PC-9 (cell line): Measurements from ENCODE around the gene SOX5. TPM values are rescaled to one million over a fixed set of nuclear protein-coding genes. Genes with fewer than 3 reads are reported as not detected.

Experiments used
- BruUV-seq: library from RNA; stranded (reverse); fragments of 400-500 nt; replicated peaks from 2 replicates; lab custom pipeline; 2021; lab: Mats Ljungman, UMichigan
- CTCF ChIA-PET: fragments of 300-600 bp; sonication (Branson Sonifier 250); formaldehyde crosslinking; loops from one replicate; lab custom pipeline; 2022; ENCODE audit warnings: antibody characterized with exemption; lab: Charles Lee
- POLR2A ChIA-PET: fragments of 300-600 bp; sonication (Branson Sonifier 250); formaldehyde crosslinking; loops from one replicate; lab custom pipeline; 2022; ENCODE audit warnings: antibody characterized with exemption; ENCODE audit not compliant: unreplicated experiment; lab: Charles Lee
- DNase-seq, 2 experiments: peaks; one replicate each; pipeline versions ENCODE4 v3.0.0 to v3.0.0-alpha.2; 2015 to 2022; ENCODE audit warnings: mixed read lengths in 1 of 2
- H2AFZ ChIP-seq: fragments of 200-600 bp; sonication (generic); 2 replicates; pipeline ENCODE4 v1.8.1; 2017; ENCODE audit warnings: antibody characterized with exemption
- H3F3A ChIP-seq: fragments of 200-600 bp; sonication (generic); 2 replicates; pipeline ENCODE4 v1.8.1; 2017; ENCODE audit warnings: antibody characterized with exemption, mild to moderate bottlenecking, low read depth; ENCODE audit not compliant: insufficient read depth
- H3K27ac ChIP-seq: fragments of 200-600 bp; sonication (generic); 2 replicates; pipeline ENCODE4 v1.6.1; 2016; ENCODE audit warnings: mixed run types
- H3K27me3 ChIP-seq: fragments of 200-600 bp; sonication (generic); 2 replicates; pipeline ENCODE4 v1.6.1; 2016; ENCODE audit warnings: low read depth, mixed run types; ENCODE audit not compliant: insufficient read depth
- H3K36me3 ChIP-seq: fragments of 200-600 bp; sonication (generic); 2 replicates; pipeline ENCODE4 v1.6.1; 2016; ENCODE audit warnings: low read depth, mixed run types
- H3K4me1 ChIP-seq: fragments of 200-600 bp; sonication (generic); replicated peaks from 2 replicates; pipeline ENCODE4 v1.6.1; 2016; ENCODE audit warnings: mixed run types; ENCODE audit not compliant: insufficient read depth
- H3K4me2 ChIP-seq: fragments of 200-600 bp; sonication (generic); 2 replicates; pipeline ENCODE4 v1.6.1; 2017; ENCODE audit warnings: mixed run types
- H3K4me3 ChIP-seq: fragments of 200-600 bp; sonication (generic); 2 replicates; pipeline ENCODE4 v1.6.1; 2016; ENCODE audit warnings: mixed run types
- H3K79me2 ChIP-seq: fragments of 200-600 bp; sonication (generic); 2 replicates; pipeline ENCODE4 v1.6.1; 2017; ENCODE audit warnings: low read depth, mixed run types
- H3K9me2 ChIP-seq: fragments of 200-600 bp; sonication (generic); 2 replicates; pipeline ENCODE4 v1.8.1; 2017; ENCODE audit warnings: mild to moderate bottlenecking; ENCODE audit not compliant: insufficient read depth
- H3K9me3 ChIP-seq: fragments of 200-600 bp; sonication (generic); 2 replicates; pipeline ENCODE4 v1.8.1; 2016; ENCODE audit warnings: low read depth; ENCODE audit not compliant: insufficient read depth
- H4K20me1 ChIP-seq: fragments of 200-600 bp; sonication (generic); 2 replicates; pipeline ENCODE4 v1.8.1; 2017; ENCODE audit not compliant: insufficient read depth
- EZH2 ChIP-seq: fragments of 200-600 bp; sonication (generic); IDR thresholded peaks from 2 replicates; pipeline ENCODE4 v1.8.0; 2017; ENCODE audit warnings: antibody characterized with exemption, low read depth
- intact Hi-C: fragments of 100-400 bp; cut with micrococcal nuclease; formaldehyde crosslinking; loops from one replicate; pipeline ENCODE4 v1.10.0; 2022; ENCODE audit not compliant: unreplicated experiment
- total RNA-seq: library from RNA; stranded (reverse); gene quantifications from 2 replicates; pipeline ENCODE4 v1.2.3, GENCODE V29; 2021
- TF ChIP-seq, protein P1 (sequence below): fragments of 200-600 bp; sonication (generic); conservative IDR thresholded peaks from 2 replicates; pipeline ENCODE4 v1.6.1; 2017; ENCODE audit warnings: mixed run types, antibody characterized with exemption, mild to moderate bottlenecking, moderate library complexity

SOX5 gene
- total RNA-seq, 1 experiment from 2014 or later: not detected

DNA sequence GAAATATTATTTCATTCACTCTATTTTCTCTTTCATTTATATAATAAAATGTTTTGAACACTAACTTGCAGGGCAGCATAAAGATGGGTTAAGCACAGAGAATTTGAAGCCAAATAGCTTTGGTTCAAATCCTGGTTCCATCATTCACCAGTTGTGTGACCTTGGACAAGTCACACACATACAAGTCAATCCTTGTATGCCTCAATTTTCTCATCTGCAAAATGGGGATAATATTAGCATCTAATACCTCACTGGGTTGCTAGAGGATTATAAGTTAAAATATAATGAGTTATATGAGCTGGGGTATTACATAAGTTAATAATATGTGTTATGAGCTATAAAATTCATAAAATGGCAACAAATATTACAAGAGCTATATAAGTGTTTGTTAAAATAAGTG lies 94.9 kb downstream of the SOX5 start:
- Histone ChIP-seq H3K36me3 (no peaks in the 10 kb centered on the region), H3K27ac (no peak overlapping the region), H3K27me3 (0 out of 2 replicates have a peak, but pooled peaks cover 3% of the 10 kb centered on the region), H3K9me3 (0 out of 2 replicates have a peak, but pooled peaks cover 2% of the 10 kb centered on the region), H3K4me1 (no peaks in the 10 kb centered on the region), H3F3A (no peaks in the 10 kb centered on the region), H3K4me2 (no peak overlapping the region), H4K20me1 (no peaks in the 10 kb centered on the region), H3K9me2 (no peaks in the 10 kb centered on the region), H3K4me3 (no peak overlapping the region), H3K79me2 (no peaks in the 10 kb centered on the region), H2AFZ (no peak overlapping the region)
- ChIA-PET POLR2A (interaction anchor here (0.7 kb wide), 1 partner anchor 83 kb away, joined by 3 read pairs; no protein-coding TSS in a partner anchor), CTCF (no interaction called here)
- no peak for TF ChIP-seq EZH2
- TF ChIP-seq, protein P1, sequence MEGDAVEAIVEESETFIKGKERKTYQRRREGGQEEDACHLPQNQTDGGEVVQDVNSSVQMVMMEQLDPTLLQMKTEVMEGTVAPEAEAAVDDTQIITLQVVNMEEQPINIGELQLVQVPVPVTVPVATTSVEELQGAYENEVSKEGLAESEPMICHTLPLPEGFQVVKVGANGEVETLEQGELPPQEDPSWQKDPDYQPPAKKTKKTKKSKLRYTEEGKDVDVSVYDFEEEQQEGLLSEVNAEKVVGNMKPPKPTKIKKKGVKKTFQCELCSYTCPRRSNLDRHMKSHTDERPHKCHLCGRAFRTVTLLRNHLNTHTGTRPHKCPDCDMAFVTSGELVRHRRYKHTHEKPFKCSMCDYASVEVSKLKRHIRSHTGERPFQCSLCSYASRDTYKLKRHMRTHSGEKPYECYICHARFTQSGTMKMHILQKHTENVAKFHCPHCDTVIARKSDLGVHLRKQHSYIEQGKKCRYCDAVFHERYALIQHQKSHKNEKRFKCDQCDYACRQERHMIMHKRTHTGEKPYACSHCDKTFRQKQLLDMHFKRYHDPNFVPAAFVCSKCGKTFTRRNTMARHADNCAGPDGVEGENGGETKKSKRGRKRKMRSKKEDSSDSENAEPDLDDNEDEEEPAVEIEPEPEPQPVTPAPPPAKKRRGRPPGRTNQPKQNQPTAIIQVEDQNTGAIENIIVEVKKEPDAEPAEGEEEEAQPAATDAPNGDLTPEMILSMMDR: no peak
- DNase-seq: no peak
- no TSS peak for BruUV-seq
- intact Hi-C loops: no loop called here

DNA sequence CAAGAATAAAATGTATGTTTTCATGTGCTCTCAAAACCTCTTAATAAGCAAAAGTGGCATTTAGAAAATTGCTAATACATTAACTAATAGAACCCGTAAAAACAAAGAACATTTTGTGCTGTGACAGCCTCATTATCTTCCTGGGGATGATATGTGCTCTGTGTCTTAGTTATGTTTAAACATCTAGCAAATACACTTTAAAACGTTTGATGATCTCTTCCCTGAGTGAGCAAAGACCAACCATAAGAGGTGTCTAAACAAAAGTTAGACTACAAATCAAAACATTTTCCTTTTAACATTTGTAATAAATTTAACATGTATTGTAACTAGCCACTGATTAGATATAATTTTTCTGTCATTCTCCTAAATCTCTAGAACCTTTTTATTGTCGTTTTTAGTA lies 95.8 kb downstream of the SOX5 start:
- no TSS peak for BruUV-seq
- intact Hi-C loops: no loop called here
- H3K9me3 ChIP-seq: no peaks in the 10 kb centered on the region
- ChIA-PET POLR2A (interaction anchor here (0.7 kb wide), 1 partner anchor 84 kb away, joined by 3 read pairs; no protein-coding TSS in a partner anchor), CTCF (no interaction called here)
- H3K27ac ChIP-seq: no peak overlapping the region
- no peak overlapping the region for H3K4me2 ChIP-seq
- no peaks in the 10 kb centered on the region for H4K20me1 ChIP-seq
- TF ChIP-seq, protein P1: no peak
- TF ChIP-seq EZH2: no peak
- H3K4me1 ChIP-seq: no peaks in the 10 kb centered on the region
- DNase-seq: no peak
- H3K9me2 ChIP-seq: no peaks in the 10 kb centered on the region
- 0 out of 2 replicates have a peak, but pooled peaks cover 3% of the 10 kb centered on the region for H3K27me3 ChIP-seq
- no peak overlapping the region for H3K4me3 ChIP-seq
- H3K79me2 ChIP-seq: no peaks in the 10 kb centered on the region
- H2AFZ ChIP-seq: no peak overlapping the region
- H3K36me3 ChIP-seq: no peaks in the 10 kb centered on the region
- no peaks in the 10 kb centered on the region for H3F3A ChIP-seq

DNA sequence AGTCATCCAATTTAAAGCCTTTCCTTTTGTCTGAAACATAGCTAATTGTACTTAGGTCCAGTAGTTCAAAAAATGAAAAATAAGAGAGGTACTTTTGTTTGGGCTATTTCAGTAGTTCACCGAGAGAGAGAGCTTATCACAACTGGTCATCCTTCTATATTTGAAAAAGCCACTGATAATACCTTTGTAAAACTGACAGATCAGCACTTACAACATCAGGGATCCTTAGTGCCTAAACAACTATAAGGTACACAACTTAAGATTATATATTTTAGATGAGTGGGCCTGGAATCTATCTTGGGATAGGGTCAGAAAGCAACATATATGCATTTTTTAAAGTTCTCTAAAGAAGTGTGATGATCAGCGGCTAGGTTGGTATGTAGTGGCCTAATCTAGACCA lies 97.9 kb downstream of the SOX5 start:
- TF ChIP-seq EZH2: no peak
- TF ChIP-seq, protein P1: no peak
- H3K27me3 ChIP-seq: 0 out of 2 replicates have a peak, but pooled peaks cover 3% of the 10 kb centered on the region
- no peaks in the 10 kb centered on the region for H3F3A ChIP-seq
- no peaks in the 10 kb centered on the region for H3K9me2 ChIP-seq
- H3K36me3 ChIP-seq: no peaks in the 10 kb centered on the region
- no TSS peak for BruUV-seq
- POLR2A ChIA-PET: no interaction called here
- no peak overlapping the region for H2AFZ ChIP-seq
- H3K27ac ChIP-seq: no peak overlapping the region
- H3K79me2 ChIP-seq: no peaks in the 10 kb centered on the region
- no peak for DNase-seq
- CTCF ChIA-PET: no interaction called here
- H4K20me1 ChIP-seq: no peaks in the 10 kb centered on the region
- no peaks in the 10 kb centered on the region for H3K4me1 ChIP-seq
- no peak overlapping the region for H3K4me3 ChIP-seq
- intact Hi-C loops: no loop called here
- no peaks in the 10 kb centered on the region for H3K9me3 ChIP-seq
- no peak overlapping the region for H3K4me2 ChIP-seq
